HG03159 (cell line): Measurements from ENCODE around the gene FAM47E.
"Not testable (repeated sequence)": the region's sequence is repeated elsewhere in the genome, so short reads cannot be mapped to it uniquely, and the experiment has no call there.

ENCODE experiments used
- ATAC-seq: cut with Tn5 transposase; IDR thresholded peaks from one replicate; pipeline ENCODE4 v1.9.1; 2021; ENCODE audit warnings: mild to moderate bottlenecking, moderate library complexity; ENCODE audit not compliant: unreplicated experiment

Gene FAM47E

DNA sequence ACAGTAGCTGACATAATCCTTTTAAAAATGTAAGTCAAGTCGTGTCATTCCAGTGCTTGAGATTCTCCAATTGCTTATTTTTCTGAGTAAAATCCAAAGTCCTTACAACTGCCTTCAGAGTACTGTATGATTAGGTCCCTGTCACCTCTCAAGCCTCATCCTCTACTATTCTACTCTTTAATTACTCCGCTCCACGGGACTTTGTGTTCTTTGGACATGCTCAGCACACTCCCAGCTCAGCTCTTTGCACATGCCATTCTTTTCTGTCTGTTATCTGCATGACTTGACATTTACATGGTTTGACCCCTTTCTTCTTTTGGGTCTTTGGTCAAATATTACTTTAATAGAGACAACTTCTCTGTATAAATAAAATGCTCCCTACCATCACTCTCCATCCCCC, 15.1 kb downstream of the FAM47E start:
- ATAC-seq: no peak

DNA sequence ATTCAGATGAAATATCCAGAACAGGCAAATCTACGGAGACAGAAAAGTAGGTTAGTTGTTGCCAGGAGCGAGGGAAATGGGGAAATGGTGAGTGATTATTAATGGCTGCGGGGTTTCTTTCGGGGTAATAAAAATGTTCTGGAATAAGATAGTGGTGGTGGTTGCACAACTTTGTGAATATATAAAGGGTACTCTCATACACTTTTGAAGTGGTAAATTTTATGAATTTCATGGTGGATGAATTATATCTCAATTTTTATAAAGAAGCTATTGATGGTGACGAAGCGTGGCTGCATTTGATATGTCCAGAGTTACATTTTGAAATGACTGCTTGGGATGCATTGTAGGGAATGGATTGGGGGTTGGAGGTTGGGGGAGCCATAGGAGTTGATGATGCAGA, 16.3 kb downstream of the FAM47E start:
- ATAC-seq: no peak

DNA sequence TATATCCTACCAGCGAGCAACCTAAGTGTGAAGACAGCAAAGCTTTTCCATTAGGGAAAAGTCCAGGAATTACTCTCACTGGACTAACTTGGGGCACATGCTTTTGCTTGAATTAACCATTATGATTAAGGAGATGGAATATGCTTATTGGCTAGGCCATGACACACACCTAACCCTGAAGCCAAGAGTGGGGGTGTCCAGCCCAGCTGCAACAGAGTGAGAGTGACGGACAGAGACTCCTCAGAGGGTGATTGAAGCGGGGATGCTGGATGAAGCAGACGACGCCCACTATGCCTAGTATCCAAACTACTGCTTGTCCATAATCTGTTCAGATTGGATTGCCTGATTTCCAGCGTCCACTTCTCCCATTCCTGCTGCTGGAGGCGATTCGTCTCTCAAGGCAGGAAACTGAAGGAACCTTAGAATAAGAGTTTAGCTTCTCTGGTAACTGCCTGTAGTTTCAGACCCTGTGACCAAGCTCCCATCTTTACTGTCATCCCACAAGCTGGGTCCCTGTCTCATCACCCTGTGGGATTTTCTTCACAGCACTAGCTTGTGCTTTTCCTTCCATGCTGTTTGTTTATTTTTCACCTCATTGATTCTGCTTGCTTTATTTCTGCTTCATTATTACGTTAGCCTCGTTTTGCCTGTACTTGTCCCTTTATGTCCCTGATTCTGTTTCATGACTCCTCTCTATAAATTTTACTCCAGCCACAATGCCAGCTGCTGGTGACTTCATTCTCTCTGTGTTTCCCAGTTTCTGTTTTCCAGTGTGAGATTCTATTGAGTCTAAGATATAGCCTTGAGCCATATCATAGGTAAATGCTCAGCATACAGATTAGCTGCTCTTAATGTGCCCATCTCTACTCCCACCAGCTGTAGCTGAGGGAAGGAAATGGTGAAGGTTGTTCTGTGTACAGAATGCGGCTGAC, 19.0 kb downstream of the FAM47E start:
- no peak for ATAC-seq

DNA sequence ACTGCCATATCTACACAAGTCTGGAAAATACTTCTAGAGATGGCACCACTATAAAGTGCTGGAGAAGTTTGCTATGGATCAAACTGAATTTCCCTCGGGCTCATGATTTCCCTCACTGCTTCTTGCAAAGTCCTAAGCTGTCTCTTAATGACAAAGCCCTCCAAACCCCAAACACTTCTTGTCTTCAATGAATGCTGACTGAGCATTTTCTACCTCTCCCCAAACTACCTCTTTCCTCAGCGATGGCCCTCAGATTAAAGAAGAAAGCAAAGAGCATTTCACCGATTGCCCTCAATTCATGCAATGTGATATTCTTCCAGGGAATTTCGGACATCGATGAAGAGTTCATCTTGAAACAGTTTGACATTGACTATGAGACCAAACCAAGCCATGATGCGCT, 19.7 kb downstream of the FAM47E start:
- no peak for ATAC-seq

DNA sequence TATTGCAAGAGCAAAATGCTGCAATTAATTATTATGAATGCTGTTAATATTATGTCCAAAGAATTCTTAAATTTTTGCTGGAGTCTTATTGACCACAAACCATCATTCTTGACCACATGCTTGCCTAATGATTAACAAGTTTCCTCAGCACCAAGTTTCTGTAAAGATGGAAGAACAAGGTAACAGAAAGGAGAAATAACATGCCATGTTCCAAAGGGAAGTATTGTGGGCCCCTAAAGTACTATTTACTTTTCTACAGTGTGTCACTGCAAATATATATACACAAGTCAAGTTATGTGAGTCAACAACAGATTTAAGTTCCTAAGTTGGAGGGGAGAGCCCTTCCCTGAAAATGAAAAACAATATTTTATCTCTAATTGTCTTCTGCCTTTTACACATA, 20.6 kb downstream of the FAM47E start:
- ATAC-seq: no peak

DNA sequence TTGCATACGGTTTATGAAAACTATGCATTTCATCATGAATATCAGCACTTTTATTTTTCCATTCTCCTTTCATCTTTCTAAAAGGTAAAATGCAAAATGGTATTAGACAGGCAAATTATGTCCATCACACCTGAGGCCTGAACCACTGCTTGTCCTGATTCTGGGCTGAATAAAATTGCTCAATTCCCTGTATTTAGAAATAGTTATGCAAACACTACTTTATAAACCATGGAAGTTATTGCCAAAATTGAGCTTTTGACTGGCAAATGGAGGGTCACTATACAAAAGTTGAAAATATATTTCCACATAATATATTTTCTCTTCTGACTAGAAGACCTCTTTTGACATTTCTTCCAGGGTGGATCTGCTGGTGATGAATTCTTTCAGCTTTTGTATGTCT, 21.1 kb downstream of the FAM47E start:
- ATAC-seq: no peak

DNA sequence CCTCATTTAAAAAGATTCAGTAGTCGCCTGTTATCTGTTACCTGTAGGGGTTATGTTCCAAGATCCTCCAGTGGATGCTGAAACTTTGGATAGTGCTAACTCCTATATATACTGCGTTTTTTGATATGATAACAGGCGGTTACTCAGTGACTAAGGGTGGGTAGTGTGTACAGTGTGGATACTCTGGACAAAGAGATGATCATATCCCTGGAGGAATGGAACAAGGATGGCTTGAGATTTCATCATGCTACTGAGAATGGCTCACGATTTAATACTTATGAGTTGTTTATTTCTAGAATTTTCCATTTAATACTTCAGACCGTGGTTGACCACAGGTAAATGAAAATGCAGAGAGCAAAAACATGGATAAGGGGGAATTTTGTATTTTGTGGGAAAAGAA, 21.5 kb downstream of the FAM47E start:
- no peak for ATAC-seq

DNA sequence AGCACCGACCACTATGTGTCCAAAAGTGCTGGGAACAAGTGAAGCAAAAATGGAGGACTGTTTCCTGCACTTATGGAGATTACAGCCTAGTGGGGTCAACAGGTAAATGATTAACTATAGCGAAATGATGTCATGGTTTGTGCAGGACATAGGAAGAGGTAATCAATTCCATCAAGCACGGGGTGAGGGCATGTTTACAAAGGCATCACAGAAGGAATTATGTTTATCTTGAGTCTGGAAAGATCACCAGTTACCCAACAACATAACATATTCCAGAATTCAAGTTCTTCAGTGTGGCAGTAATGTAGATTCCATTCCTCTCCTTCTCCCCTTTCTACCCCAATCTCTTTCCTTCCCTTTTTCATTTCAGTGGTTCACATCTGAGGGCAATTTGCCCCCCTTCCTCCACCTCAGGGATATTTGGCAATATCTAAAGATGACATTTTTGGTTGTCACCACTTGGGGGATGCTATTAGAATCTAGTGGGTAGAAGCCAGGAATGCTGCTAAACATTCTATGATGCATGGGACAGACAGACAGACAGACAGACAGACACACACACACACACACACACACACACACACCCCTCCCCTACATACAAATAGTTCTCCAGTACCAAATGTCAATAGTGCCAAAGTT, 24.1 kb downstream of the FAM47E start:
- no peak for ATAC-seq

DNA sequence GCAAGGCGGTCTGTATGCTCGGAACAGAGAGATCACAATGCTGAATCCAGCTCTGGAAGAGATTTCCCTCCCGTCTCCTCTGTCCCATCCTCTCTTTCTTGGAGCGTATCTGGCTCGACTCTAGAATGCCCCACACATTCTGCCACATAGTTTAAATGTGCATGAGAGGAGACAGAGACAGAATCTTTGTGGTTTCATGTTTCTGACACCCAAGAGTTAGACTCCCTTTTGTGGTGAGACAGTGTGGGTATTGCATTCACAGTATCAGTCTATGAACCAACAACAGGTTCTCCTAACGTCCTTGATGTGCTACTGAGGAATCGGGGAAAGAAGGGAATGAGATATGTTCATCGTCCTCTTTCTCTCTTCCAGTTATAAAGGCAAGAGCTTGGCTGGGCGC, 25.3 kb downstream of the FAM47E start:
- no peak for ATAC-seq

DNA sequence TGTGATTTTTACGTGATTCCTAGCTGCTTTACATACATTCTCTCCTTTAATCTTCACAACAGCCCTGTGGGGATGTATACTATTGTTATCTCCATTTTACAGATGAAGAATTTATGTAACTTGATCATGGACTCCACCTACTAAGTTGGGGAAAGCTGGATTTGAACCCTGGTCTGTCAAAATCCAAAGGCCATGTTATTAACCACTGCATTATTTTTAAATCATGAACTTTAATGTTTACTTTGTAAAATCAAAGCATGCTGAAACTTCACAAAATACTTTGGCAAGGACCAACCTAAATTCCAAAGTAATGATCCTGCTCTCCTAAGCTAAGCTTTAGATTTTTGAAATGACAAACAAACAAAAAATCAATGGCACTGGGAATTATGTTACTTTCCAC, 26.1 kb downstream of the FAM47E start:
- ATAC-seq: no peak

DNA sequence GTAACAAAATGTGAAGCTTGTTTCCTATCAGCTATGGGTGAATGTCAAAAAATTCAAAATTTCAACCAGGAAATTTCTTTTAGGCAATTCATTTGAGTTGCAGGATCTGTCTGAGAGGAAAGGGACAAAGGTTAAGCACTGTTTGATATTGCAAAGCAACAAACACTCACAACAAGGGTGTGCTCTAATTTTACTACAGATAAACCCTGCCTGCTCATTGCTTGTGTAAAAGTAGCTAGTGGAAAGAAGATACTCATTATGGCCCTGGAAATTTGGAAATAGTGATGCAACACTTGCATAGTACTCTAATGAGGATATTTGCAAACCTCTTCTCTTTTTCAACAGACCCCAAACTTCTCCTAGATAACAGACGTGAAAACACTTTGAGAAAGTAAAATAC, 27.1 kb downstream of the FAM47E start:
- no peak for ATAC-seq

DNA sequence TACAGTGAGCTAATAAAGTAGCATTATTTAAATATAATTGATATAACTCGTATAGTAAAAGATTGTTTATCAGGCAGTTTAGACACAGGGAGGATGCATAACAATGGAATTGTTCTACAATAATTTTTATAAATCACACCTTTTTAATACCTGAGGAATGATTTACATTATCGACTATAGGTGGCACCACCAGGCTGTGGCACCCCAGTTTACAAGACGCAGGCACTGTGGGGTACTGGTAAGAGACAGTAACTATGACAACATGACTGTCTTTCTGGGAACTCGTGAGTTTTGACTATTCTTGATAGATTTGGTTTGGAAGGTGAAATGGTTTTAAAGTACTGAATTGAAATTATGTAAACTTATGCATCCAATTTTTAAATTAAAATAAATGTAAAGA, 27.9 kb downstream of the FAM47E start:
- no peak for ATAC-seq

DNA sequence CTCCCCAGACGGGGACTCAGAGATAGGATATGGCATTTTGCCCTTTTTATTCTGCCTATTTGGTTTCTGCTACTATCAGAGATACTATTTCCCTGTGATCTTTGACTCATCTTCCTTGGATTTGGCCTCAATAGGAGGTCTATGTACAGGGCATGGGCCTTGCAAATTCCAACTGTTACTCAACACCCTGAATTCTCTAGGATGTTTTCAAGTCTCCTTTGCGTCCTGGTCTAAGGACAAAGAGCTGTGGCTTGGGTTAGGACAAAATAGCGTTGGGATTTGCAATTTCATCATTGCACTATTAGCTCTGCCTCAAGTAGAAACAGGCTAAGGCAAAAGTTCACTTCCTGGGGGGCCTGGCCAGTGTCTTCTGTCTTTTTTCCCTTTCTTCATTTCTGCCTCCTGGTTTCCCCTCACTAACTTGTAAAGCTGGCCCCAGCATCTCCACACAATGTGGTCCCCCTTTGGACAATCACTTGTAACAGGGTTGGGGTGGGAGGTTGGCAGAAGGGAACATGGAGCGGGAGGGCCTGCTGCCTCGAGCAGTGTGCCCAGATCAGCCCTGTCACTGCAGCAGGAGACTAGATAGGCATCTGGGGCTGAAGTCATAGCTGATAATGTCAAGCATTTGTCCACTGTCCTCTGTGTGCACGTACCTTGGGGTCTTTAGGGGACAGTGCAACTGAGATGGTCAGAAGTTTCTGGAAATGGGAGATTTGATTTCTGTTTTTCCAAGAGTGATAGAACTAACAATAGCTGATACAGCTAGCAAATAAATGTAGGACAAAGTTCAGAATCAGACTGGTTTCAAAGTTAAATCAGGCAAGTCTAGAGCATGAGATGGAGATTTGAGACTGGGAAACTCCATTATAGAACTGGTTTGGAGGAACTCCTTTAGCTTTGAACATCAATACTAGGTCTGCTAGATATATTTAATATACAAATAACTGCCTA, 29.2 kb downstream of the FAM47E start:
- ATAC-seq: no peak

DNA sequence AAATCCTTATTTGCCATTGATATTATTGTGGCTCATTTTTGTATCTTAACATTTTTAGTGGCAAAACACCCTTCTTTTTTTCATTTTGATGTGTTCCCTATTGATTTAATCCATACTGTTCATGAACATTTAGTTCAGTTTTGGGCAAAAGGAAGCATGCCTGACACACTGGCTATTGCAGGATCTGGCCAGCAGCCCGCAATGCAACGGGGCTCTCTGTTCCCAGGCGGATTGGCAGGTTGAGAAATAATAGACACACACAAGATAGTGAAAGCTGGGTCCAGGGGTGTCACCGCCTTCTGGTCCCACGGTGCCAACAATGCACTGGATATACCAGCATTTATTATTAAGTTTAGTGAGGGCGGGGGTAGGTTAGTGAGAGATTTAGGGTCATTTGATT, 30.1 kb downstream of the FAM47E start:
- ATAC-seq: not testable (repeated sequence)

DNA sequence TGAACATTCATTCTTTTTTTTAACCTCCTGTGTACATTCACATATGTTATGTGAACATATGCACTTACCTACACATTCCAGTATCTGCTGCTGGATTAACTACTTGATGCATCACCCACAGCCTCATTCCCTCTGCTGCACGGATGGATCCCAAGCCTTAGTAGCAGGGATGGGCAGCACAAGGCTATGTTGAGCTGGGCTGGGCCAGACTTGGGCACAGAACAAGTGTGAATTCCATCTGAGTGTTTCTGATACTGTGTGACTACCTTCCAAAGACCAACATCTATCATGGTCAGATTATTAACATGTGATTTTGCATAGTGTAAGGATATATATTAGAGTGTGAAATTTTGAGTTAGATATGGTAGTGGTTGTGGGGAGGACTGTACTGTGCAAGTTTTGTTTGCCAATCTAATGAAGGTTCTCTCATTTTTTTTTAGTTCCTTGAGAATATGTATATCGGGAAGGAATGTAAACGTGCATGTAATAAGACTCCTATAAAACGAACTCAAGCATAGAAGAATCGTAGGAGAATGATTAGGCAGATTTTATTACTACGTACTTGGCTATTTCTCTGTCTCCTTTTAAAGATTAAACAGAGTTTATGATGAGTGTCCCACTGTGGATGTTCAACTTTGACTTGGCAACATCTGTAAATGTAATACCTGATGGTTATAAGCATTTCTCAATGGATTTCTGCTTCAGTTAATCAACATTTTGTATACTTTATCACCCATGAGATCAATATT, 31.6 kb downstream of the FAM47E start:
- no peak for ATAC-seq

DNA sequence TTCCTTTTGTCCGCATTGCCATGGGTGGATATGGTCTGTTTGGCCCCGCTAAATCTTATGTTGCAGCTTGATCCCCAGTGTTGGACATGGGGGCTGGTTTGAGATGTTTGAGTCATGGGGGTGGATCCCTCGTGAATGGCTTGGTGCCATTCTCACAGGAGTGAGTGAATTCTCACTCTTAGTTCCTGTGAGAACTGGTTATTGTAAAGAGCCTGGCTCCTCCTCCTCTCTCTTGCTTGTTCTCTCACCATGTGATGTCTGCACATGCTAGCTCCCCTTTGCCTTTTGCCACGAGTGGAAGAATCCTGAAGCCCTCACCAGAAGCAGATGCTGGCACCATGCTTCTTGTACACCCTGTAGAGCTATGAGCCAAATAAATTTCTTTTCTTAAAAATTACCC, 32.4 kb downstream of the FAM47E start:
- no peak for ATAC-seq

DNA sequence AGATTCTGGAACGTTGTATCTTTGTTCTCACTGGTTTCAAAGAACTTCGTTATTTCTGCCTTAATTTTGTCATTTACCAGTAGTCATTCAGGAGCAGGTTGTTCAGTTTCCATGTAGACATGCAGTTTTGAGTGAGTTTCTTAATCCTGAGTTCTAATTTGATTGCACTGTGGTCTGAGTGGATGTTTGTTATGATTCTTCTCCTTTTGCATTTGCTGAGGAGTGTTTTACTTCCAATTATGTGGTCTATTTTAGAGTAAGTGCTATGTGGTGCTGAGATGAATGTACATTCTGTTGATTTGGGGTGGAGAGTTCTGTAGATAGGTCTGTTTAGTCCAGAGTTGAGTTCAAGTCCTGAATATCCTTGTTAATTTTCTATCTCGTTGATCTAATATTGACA, 36.3 kb downstream of the FAM47E start:
- not testable (repeated sequence) for ATAC-seq

DNA sequence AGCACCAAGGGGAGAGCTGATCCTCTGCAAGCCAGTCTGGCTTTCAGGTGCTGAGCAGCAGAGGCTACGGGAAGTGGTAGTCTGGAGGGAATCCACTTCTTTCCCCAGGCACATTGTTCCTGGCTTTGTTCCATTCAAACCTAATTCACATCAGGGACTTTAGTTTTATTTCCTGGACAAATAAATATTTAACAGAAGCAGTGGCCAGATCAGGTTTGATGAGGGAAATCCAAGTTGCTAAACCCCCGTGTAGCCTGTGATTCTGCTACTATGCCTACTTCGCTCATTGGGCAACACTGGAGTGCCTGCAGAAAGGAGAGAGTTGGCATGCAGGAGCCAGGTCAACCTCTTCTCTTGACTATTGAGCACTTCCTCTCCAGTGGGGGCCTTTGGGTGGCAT, 41.2 kb downstream of the FAM47E start:
- no peak for ATAC-seq

DNA sequence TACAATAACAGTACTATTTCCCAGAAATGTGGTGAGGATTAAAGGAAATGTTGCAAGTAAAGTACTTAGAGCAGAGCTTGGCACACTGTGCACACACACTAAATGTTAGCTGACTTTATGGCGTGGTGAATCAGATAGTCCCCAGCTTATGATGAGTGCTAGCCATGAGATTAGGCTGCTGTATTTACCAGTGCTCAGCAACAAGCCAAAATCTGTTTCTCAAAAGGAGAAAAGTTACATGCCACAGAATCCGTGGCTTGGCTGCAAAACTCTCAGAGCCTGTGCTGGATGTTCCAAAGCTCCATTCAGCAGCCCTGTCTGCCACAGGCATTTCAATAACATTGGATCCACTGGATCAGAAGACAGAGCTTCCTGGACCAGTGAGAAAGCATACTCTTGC, 42.3 kb downstream of the FAM47E start:
- ATAC-seq: no peak

DNA sequence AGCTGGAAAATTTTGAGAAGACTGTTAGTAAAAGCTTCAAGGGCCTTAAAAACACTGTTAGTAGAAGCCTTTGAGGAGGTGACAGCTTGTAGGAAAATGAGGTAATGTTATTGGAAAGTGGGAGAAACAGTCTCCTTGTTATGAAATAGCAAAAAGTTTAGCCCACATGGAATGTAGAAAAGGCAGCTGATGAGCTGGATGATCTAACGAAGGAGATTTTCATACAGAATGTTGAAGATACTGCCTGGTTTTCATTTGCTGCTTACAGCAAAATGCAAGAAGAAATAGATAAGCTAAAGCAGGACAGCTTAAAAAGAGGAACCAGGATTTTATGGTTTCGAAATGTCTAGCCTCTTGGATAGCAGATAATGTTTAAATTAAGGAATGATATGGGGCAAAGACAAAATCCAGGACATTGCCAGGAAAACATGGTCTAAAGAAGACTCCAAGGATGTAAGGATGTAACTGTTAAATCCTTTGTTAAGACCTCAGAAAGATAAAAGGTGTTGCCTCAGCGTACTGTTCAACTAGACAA, 44.8 kb downstream of the FAM47E start:
- ATAC-seq: no peak
